ENCODE data around the gene ADGRF4.

GRCh38 chr6:47729019-47729418 is 30.6 kb downstream of the ADGRF4 start:
- TF ChIP-seq, protein P1, sequence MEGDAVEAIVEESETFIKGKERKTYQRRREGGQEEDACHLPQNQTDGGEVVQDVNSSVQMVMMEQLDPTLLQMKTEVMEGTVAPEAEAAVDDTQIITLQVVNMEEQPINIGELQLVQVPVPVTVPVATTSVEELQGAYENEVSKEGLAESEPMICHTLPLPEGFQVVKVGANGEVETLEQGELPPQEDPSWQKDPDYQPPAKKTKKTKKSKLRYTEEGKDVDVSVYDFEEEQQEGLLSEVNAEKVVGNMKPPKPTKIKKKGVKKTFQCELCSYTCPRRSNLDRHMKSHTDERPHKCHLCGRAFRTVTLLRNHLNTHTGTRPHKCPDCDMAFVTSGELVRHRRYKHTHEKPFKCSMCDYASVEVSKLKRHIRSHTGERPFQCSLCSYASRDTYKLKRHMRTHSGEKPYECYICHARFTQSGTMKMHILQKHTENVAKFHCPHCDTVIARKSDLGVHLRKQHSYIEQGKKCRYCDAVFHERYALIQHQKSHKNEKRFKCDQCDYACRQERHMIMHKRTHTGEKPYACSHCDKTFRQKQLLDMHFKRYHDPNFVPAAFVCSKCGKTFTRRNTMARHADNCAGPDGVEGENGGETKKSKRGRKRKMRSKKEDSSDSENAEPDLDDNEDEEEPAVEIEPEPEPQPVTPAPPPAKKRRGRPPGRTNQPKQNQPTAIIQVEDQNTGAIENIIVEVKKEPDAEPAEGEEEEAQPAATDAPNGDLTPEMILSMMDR (IDR thresholded peaks at IDR 0.05; ENCODE audit: low read length): no peak
- TF ChIP-seq EZH2 (optimal IDR thresholded peaks at IDR 0.05; ENCODE audit: low read depth, low read length): no peak
